H9 (cell line): ENCODE measurements around the gene CPNE8. TPM values are rescaled to one million over a fixed set of nuclear protein-coding genes. Genes with fewer than 3 reads are reported as not detected.

Experiments used
- DNase-seq: peaks from one replicate; pipeline ENCODE4 v3.0.0-alpha.2; 2017
- H2AFZ ChIP-seq: one replicate; pipeline ENCODE4 v1.6.1; 2013; ENCODE audit warnings: mild to moderate bottlenecking, low read length, control low read depth, moderate library complexity
- H2AK5ac ChIP-seq: 2 replicates; pipeline ENCODE4 v1.6.1; 2013; ENCODE audit warnings: low read length, control low read depth, mixed read lengths; ENCODE audit not compliant: insufficient read length
- H2BK120ac ChIP-seq: one replicate; pipeline ENCODE4 v1.6.1; 2013; ENCODE audit warnings: low read depth, mild to moderate bottlenecking, low read length, control low read depth, inconsistent platforms; ENCODE audit not compliant: poor library complexity, severe bottlenecking
- H2BK12ac ChIP-seq: 2 replicates; pipeline ENCODE4 v1.6.1; 2013; ENCODE audit warnings: low read length, control low read depth, mixed read lengths, low read depth; ENCODE audit not compliant: insufficient read length
- H2BK15ac ChIP-seq: 2 replicates; pipeline ENCODE4 v1.6.1; 2013; ENCODE audit warnings: low read depth, low read length, control low read depth
- H2BK20ac ChIP-seq: one replicate; pipeline ENCODE4 v1.6.1; 2013; ENCODE audit warnings: low read depth, mild to moderate bottlenecking, low read length, control low read depth, inconsistent platforms; ENCODE audit not compliant: poor library complexity, severe bottlenecking
- H2BK5ac ChIP-seq: 2 replicates; pipeline ENCODE4 v1.6.1; 2013; ENCODE audit warnings: low read length, control low read depth, mixed read lengths; ENCODE audit not compliant: insufficient read length
- H3K14ac ChIP-seq: 2 replicates; pipeline ENCODE4 v1.6.1; 2013; ENCODE audit warnings: low read length, control low read depth; ENCODE audit not compliant: insufficient read depth
- H3K18ac ChIP-seq: 2 replicates; pipeline ENCODE4 v1.6.1; 2013; ENCODE audit warnings: low read depth, mild to moderate bottlenecking, mixed read lengths, low read length, control low read depth; ENCODE audit not compliant: insufficient read length
- H3K23ac ChIP-seq: 2 replicates; pipeline ENCODE4 v1.6.1; 2013; ENCODE audit warnings: low read length, control low read depth, mixed read lengths, low read depth; ENCODE audit not compliant: insufficient read length
- H3K23me2 ChIP-seq: 2 replicates; pipeline ENCODE4 v1.6.1; 2013; ENCODE audit warnings: low read depth, mild to moderate bottlenecking, mixed read lengths, low read length, control low read depth; ENCODE audit not compliant: insufficient read length, poor library complexity, severe bottlenecking
- H3K27ac ChIP-seq: 2 replicates; pipeline ENCODE4 v1.5.1; 2013; ENCODE audit warnings: low read length, control low read depth, mixed read lengths, low read depth; ENCODE audit not compliant: insufficient read length
- H3K27me3 ChIP-seq: 2 replicates; pipeline ENCODE4 v1.6.1; 2013; ENCODE audit warnings: low read length, control low read depth, inconsistent platforms; ENCODE audit not compliant: insufficient read depth
- H3K4ac ChIP-seq: 2 replicates; pipeline ENCODE4 v1.6.1; 2013; ENCODE audit warnings: low read depth, mild to moderate bottlenecking, control low read depth, inconsistent platforms, low read length, moderate library complexity
- H3K4me1 ChIP-seq: 2 replicates; pipeline ENCODE4 v1.6.1; 2013; ENCODE audit warnings: low read length, control low read depth, inconsistent platforms; ENCODE audit not compliant: insufficient read depth
- H3K4me2 ChIP-seq: 2 replicates; pipeline ENCODE4 v1.6.1; 2013; ENCODE audit warnings: low read length, control low read depth, mixed read lengths; ENCODE audit not compliant: insufficient read length, insufficient read depth
- H3K56ac ChIP-seq: 2 replicates; pipeline ENCODE4 v1.6.1; 2013; ENCODE audit warnings: low read depth, mild to moderate bottlenecking, mixed read lengths, low read length, control low read depth; ENCODE audit not compliant: insufficient read length
- H3K79me1 ChIP-seq: 2 replicates; pipeline ENCODE4 v1.6.1; 2013; ENCODE audit warnings: low read depth, mild to moderate bottlenecking, moderate library complexity, low read length, control low read depth, inconsistent platforms; ENCODE audit not compliant: insufficient read depth, poor library complexity, severe bottlenecking
- H3K79me2 ChIP-seq: 2 replicates; pipeline ENCODE4 v1.6.1; 2013; ENCODE audit warnings: low read length, control low read depth, inconsistent platforms; ENCODE audit not compliant: insufficient read depth
- H3K9ac ChIP-seq: 2 replicates; pipeline ENCODE4 v1.6.1; 2013; ENCODE audit warnings: low read length, control low read depth, mixed read lengths; ENCODE audit not compliant: insufficient read length; ENCODE audit errors: extremely low read depth
- H3K9me3 ChIP-seq: one replicate; pipeline ENCODE4 v1.6.1; 2013; ENCODE audit warnings: low read depth, low read length, inconsistent platforms; ENCODE audit not compliant: control insufficient read depth
- H3T11ph ChIP-seq: one replicate; pipeline ENCODE4 v1.6.1; 2013; ENCODE audit warnings: mild to moderate bottlenecking, low read length, control low read depth, inconsistent platforms
- H4K20me1 ChIP-seq: one replicate; pipeline ENCODE4 v1.6.1; 2013; ENCODE audit not compliant: control insufficient read depth, insufficient read length, insufficient read depth
- H4K5ac ChIP-seq: 2 replicates; pipeline ENCODE4 v1.6.1; 2013; ENCODE audit warnings: low read depth, mild to moderate bottlenecking, mixed read lengths, low read length, control low read depth; ENCODE audit not compliant: insufficient read length
- H4K8ac ChIP-seq: replicated peaks from 2 replicates; pipeline ENCODE4 v1.6.1; 2013; ENCODE audit warnings: low read length, control low read depth, mixed read lengths, low read depth; ENCODE audit not compliant: insufficient read length
- H4K91ac ChIP-seq: 2 replicates; pipeline ENCODE4 v1.6.1; 2013; ENCODE audit warnings: low read depth, mild to moderate bottlenecking, moderate library complexity, mixed read lengths, low read length, control low read depth; ENCODE audit not compliant: insufficient read length
- H3K27ac Mint-ChIP-seq, 3 experiments: 2 replicates in 2 of 3; 3 replicates in 1 of 3; pipeline ENCODE4 v1.8.0; 2020 to 2021; ENCODE audit warnings: mixed read lengths in 3 of 3, mild to moderate bottlenecking in 1 of 3, moderate library complexity in 1 of 3
- H3K27me3 Mint-ChIP-seq: 2 replicates; pipeline ENCODE4 v1.8.0; 2021; ENCODE audit warnings: low read depth, mild to moderate bottlenecking, moderate library complexity, mixed read lengths
- H3K36me3 Mint-ChIP-seq, 3 experiments: 2 replicates in 2 of 3; 3 replicates in 1 of 3; pipeline ENCODE4 v1.8.0; 2020 to 2021; ENCODE audit warnings: low read depth in 3 of 3, mixed read lengths in 3 of 3; ENCODE audit not compliant: insufficient read depth in 1 of 3
- H3K4me1 Mint-ChIP-seq, 2 experiments: 2 replicates each; pipeline ENCODE4 v1.8.0; 2020; ENCODE audit warnings: mixed read lengths in 2 of 2
- H3K4me3 Mint-ChIP-seq, 2 experiments: 2 replicates in 1 of 2; 3 replicates in 1 of 2; pipeline ENCODE4 v1.8.0; 2020 to 2021; ENCODE audit warnings: mild to moderate bottlenecking in 2 of 2, mixed read lengths in 2 of 2, moderate library complexity in 1 of 2
- H3K9me3 Mint-ChIP-seq, 2 experiments: 2 replicates in 1 of 2; 3 replicates in 1 of 2; pipeline ENCODE4 v1.8.0; 2020; ENCODE audit warnings: mild to moderate bottlenecking in 2 of 2, mixed read lengths in 2 of 2, moderate library complexity in 1 of 2
- WGBS: extraction: QIAGEN DNeasy Blood & Tissue Kit; methylation state at CpG from one replicate; pipeline ENCODE4 v1.1.7; 2013; ENCODE audit warnings: missing lambda C conversion rate, low lambda C conversion rate, mixed read lengths; ENCODE audit not compliant: insufficient read length; ENCODE audit errors: extremely low coverage; 5-methylcytosine and 5-hydroxymethylcytosine counted together
- total RNA-seq: library from RNA; stranded (reverse); gene quantifications from 2 replicates; pipeline ENCODE4 v1.2.1, GENCODE V29; 2021
- TF ChIP-seq, protein P1 (sequence below): fragments of 200-600 bp; sonication (generic); conservative IDR thresholded peaks from 3 replicates; pipeline ENCODE4 v1.8.0; 2021; ENCODE audit warnings: antibody characterized with exemption, mild to moderate bottlenecking

The CPNE8 gene
- total RNA-seq, 1 experiment from 2014 or later, result 1.9 TPM

DNA sequence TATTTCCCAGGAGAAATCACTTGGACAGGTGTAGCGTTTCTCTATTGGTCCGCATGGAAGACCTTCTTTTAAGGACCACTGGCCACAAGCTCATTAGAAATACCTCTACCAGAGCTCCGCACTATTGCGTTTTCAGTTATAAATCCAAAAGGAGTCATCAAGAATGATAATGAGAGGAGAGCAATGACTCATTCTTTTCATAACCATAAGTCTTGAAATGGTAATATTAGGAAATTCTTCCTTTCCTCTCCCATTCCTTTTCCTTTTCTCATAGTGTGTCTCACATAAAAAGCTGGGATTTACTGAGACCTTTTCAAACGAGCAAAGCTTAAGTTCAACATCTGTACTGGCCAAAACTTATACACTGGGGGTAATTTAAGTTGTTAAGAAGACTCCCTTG, 215.7 kb downstream of the CPNE8 start:
- no peaks in the 10 kb centered on the region for H4K20me1 ChIP-seq
- no peak overlapping the region for H2AK5ac ChIP-seq
- H3K79me2 ChIP-seq, result no peaks in the 10 kb centered on the region
- H3K4me1 Mint-ChIP-seq, result peaks cover 0 to 2% of the 10 kb centered on the region in 2 experiments; a peak in 2 of 4 replicates
- no peaks in the 10 kb centered on the region for H3K79me1 ChIP-seq
- no peak overlapping the region for H2AFZ ChIP-seq
- no peaks in the 10 kb centered on the region for H3K9me3 ChIP-seq
- H2BK5ac ChIP-seq, result no peak overlapping the region
- no peaks in the 10 kb centered on the region for H3K4me1 ChIP-seq
- no peaks in the 10 kb centered on the region for H3K36me3 Mint-ChIP-seq
- H3K27me3 ChIP-seq, result no peaks in the 10 kb centered on the region
- no peak overlapping the region for H4K91ac ChIP-seq
- no CpG with 5 or more reads among the region's 5 CpGs for WGBS
- no peak overlapping the region for H2BK20ac ChIP-seq
- no peak overlapping the region for H3K56ac ChIP-seq
- H3K27ac ChIP-seq, result no peak overlapping the region
- TF ChIP-seq, protein P1, sequence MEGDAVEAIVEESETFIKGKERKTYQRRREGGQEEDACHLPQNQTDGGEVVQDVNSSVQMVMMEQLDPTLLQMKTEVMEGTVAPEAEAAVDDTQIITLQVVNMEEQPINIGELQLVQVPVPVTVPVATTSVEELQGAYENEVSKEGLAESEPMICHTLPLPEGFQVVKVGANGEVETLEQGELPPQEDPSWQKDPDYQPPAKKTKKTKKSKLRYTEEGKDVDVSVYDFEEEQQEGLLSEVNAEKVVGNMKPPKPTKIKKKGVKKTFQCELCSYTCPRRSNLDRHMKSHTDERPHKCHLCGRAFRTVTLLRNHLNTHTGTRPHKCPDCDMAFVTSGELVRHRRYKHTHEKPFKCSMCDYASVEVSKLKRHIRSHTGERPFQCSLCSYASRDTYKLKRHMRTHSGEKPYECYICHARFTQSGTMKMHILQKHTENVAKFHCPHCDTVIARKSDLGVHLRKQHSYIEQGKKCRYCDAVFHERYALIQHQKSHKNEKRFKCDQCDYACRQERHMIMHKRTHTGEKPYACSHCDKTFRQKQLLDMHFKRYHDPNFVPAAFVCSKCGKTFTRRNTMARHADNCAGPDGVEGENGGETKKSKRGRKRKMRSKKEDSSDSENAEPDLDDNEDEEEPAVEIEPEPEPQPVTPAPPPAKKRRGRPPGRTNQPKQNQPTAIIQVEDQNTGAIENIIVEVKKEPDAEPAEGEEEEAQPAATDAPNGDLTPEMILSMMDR, result no peak
- H3T11ph ChIP-seq, result no peak overlapping the region
- H3K14ac ChIP-seq, result no peak overlapping the region
- no peak overlapping the region for H3K4me2 ChIP-seq
- no peak overlapping the region for H3K4me3 Mint-ChIP-seq
- no peaks in the 10 kb centered on the region for H3K23me2 ChIP-seq
- no peak overlapping the region for H3K23ac ChIP-seq
- no peak overlapping the region for H2BK15ac ChIP-seq
- no peak overlapping the region for H4K8ac ChIP-seq
- no peak overlapping the region for H3K27ac Mint-ChIP-seq
- H3K9me3 Mint-ChIP-seq, result no peaks in the 10 kb centered on the region
- no peak overlapping the region for H2BK120ac ChIP-seq
- no peak overlapping the region for H4K5ac ChIP-seq
- no peak overlapping the region for H3K4ac ChIP-seq
- H2BK12ac ChIP-seq, result no peak overlapping the region
- H3K27me3 Mint-ChIP-seq, result no peaks in the 10 kb centered on the region
- DNase-seq, result no peak
- H3K18ac ChIP-seq, result no peak overlapping the region
- no peak overlapping the region for H3K9ac ChIP-seq
